Measurements from ENCODE around the gene PTPRK. TPM values are rescaled to one million over a fixed set of nuclear protein-coding genes. Genes with fewer than 3 reads are reported as not detected.

The PTPRK gene
- total RNA-seq, 1 donor from 2014 or later, result 50.3 TPM

DNA sequence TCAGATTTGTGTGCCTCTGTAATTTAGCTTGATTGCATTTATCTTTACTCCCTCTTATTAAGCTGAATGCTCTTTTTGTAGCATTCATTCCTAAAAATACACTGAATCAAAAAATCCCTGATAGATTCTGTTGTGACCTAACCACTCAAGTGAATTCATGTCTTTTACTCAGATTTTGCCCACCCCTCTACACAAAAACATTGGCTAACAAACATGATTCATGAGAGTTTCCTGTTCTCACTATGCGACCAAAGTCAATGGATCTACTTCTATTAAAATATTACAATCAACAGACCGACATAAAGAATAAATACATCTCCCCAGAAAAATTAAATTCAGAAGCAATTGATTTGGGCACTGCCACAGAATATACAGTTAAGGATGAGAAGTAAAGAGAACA lies 520.0 kb downstream of the PTPRK start:
- Mint-ChIP-seq H3K27me3 (ENCODE audit: unreplicated experiment) (no peaks in the 10 kb centered on the region), H3K27ac (ENCODE audit: unreplicated experiment) (no peak overlapping the region), H3K9me3 (ENCODE audit: unreplicated experiment) (no peaks in the 10 kb centered on the region), H3K36me3 (ENCODE audit: unreplicated experiment) (no peaks in the 10 kb centered on the region), H3K4me3 (ENCODE audit: unreplicated experiment) (no peak overlapping the region), H3K4me1 (ENCODE audit: low read depth, unreplicated experiment) (peaks cover 2% of the 10 kb centered on the region)
- DNase-seq, result no peak
- no peak for TF ChIP-seq CTCF (IDR thresholded peaks at IDR 0.05; ENCODE audit: partially characterized antibody, unreplicated experiment)

DNA sequence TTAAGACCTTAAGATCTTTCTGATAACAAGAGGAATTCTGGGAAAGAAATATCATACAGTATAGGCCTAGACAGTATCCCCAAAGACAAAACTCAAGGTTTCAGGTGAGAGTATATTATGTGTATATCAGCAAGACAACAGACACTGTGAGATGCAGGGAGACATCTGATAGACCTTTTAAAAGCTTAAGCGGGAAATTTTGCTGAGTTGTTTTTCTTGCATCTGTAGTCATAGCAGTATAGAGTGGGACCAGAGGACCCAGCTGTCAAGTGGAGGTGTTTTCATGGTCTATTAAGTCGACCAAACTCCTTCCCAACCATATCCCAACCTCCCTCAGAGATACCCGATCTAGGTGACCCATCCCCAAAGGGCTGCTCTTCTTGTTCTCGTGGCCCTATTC lies 521.4 kb downstream of the PTPRK start:
- Mint-ChIP-seq H3K4me1 (ENCODE audit: low read depth, unreplicated experiment) (peaks cover 2% of the 10 kb centered on the region), H3K27ac (ENCODE audit: unreplicated experiment) (no peak overlapping the region), H3K4me3 (ENCODE audit: unreplicated experiment) (no peak overlapping the region), H3K9me3 (ENCODE audit: unreplicated experiment) (no peaks in the 10 kb centered on the region), H3K27me3 (ENCODE audit: unreplicated experiment) (no peaks in the 10 kb centered on the region), H3K36me3 (ENCODE audit: unreplicated experiment) (no peaks in the 10 kb centered on the region)
- no peak for DNase-seq
- no peak for TF ChIP-seq CTCF (IDR thresholded peaks at IDR 0.05; ENCODE audit: partially characterized antibody, unreplicated experiment)

DNA sequence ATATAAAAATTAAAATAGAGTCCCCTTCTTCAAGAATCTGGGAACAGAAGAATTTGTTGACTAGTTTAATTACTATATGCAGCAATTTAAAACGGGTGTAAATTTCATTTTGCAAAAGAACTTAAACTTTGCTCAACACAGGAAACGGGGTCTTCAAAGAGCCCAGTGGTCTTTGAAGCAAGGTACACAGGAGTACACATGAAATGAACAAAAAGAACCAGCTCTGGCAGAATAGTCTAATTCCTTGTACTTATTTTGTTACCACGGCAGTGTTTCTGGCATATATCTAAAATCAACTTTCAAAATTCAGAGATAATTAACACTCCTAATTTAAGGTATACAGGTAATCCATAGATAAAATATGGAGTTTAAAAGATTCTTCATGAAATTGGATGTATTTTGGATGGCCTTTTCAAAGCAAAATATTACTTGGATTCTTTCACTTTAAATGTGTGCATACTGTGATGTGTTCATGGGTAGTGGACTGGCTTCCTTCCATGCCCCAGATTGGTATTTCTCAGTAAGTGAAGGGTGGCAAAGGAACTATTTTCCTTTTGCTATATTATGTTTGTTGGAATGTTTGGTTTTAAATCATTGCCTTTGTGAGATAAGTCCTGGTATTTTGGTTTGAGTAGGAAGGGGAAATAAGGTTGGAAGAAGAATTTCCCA lies 522.8 kb downstream of the PTPRK start:
- H3K27ac Mint-ChIP-seq (ENCODE audit: unreplicated experiment), result no peak overlapping the region
- no peaks in the 10 kb centered on the region for H3K36me3 Mint-ChIP-seq (ENCODE audit: unreplicated experiment)
- peaks cover 2% of the 10 kb centered on the region for H3K4me1 Mint-ChIP-seq (ENCODE audit: low read depth, unreplicated experiment)
- H3K27me3 Mint-ChIP-seq (ENCODE audit: unreplicated experiment), result no peaks in the 10 kb centered on the region
- no peaks in the 10 kb centered on the region for H3K9me3 Mint-ChIP-seq (ENCODE audit: unreplicated experiment)
- no peak for DNase-seq
- no peak for TF ChIP-seq CTCF (IDR thresholded peaks at IDR 0.05; ENCODE audit: partially characterized antibody, unreplicated experiment)
- no peak overlapping the region for H3K4me3 Mint-ChIP-seq (ENCODE audit: unreplicated experiment)

DNA sequence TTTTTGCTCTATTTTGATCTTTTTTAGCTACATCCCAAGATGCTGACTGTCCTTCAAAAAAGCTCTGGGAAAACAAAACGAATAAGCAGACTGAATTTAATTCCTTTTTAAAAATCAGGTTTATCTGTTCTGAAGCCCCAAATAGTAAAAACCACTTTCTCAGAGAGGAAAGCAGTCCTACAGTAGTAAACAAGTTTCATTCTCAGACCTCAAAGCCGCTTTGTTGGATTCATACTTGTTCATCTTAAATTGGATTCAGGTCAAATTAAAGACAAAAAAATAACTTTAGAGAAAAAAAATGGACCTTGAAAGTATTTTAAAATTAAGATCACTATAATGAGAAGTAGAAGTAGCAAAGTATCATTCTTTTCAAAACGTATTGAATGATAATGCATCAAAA lies 523.5 kb downstream of the PTPRK start:
- Mint-ChIP-seq H3K27ac (ENCODE audit: unreplicated experiment) (no peak overlapping the region), H3K4me3 (ENCODE audit: unreplicated experiment) (no peak overlapping the region), H3K36me3 (ENCODE audit: unreplicated experiment) (no peaks in the 10 kb centered on the region), H3K9me3 (ENCODE audit: unreplicated experiment) (no peaks in the 10 kb centered on the region), H3K4me1 (ENCODE audit: low read depth, unreplicated experiment) (peaks cover 2% of the 10 kb centered on the region), H3K27me3 (ENCODE audit: unreplicated experiment) (no peaks in the 10 kb centered on the region)
- DNase-seq, result no peak
- no peak for TF ChIP-seq CTCF (IDR thresholded peaks at IDR 0.05; ENCODE audit: partially characterized antibody, unreplicated experiment)

DNA sequence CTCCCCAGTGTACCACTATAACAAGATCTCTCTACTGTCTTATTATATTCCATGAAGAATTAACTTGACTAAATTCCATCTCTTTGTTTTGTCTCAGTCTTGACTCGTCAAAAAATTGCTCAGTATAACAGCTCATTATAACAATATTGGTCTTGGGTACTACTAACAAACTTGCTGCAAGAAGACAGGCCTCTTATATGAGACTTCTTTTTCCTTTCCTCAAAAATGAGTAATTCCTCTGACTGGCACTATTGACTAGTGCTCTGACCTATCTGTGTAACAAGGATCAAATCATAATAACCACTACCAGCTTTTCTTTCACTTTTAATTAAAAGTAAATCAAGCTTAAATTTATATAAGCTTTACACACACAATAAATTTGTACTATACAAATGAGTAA lies 528.3 kb downstream of the PTPRK start:
- Mint-ChIP-seq H3K27ac (ENCODE audit: unreplicated experiment) (no peak overlapping the region), H3K36me3 (ENCODE audit: unreplicated experiment) (no peaks in the 10 kb centered on the region), H3K4me1 (ENCODE audit: low read depth, unreplicated experiment) (no peaks in the 10 kb centered on the region), H3K9me3 (ENCODE audit: unreplicated experiment) (no peaks in the 10 kb centered on the region), H3K4me3 (ENCODE audit: unreplicated experiment) (no peak overlapping the region), H3K27me3 (ENCODE audit: unreplicated experiment) (no peaks in the 10 kb centered on the region)
- DNase-seq, result no peak
- no peak for TF ChIP-seq CTCF (IDR thresholded peaks at IDR 0.05; ENCODE audit: partially characterized antibody, unreplicated experiment)

Measured in glutamatergic neuron (in vitro differentiated cells).